GM20000 (cell line): ENCODE data around the gene BAHCC1.

ENCODE experiments used
- DNase-seq: peaks from one replicate; pipeline ENCODE4 v3.0.0; 2012; ENCODE audit warnings: low spot score
- TF ChIP-seq, protein P1 (sequence below): IDR thresholded peaks from 2 replicates; pipeline ENCODE4 v1.5.1; 2012; ENCODE audit warnings: mild to moderate bottlenecking, control low read depth; ENCODE audit errors: extremely low read depth, missing control alignments

Gene BAHCC1

DNA sequence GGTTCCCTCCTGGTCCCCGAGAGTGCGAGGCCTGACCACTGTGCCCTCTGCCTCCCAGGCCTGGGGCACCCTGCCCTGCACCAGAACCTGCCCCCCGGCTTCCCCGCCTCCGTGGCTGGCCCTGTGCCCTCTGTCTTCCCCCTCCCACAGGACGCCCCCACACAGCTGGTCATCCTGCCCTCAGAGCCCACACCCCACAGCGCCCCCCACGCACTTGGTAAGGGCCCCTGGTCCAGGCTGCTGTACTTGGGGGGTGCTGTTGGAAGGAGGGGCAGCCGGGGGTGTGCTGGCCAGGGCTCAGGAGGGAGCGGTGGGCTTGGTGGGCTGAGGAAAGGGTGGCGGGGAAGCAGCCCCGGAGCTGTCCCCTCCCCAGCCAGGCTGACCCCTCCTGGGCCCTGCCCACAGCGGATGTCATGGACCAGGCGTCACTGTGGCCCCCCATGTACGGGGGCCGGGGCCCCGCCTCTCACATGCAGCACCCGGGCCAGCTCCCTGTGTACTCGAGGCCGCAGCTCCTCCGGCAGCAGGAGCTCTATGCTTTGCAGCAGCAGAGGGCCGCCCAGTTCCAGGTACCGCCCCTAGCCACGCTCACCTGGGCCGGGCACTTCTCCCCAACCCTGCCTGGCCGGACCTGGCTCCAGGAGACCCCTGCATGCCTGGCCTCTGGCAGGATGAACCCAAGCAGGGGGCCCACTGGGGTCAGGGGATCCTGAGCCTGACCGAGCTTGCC is 49.5 kb downstream of the BAHCC1 start:
- TF ChIP-seq, protein P1, sequence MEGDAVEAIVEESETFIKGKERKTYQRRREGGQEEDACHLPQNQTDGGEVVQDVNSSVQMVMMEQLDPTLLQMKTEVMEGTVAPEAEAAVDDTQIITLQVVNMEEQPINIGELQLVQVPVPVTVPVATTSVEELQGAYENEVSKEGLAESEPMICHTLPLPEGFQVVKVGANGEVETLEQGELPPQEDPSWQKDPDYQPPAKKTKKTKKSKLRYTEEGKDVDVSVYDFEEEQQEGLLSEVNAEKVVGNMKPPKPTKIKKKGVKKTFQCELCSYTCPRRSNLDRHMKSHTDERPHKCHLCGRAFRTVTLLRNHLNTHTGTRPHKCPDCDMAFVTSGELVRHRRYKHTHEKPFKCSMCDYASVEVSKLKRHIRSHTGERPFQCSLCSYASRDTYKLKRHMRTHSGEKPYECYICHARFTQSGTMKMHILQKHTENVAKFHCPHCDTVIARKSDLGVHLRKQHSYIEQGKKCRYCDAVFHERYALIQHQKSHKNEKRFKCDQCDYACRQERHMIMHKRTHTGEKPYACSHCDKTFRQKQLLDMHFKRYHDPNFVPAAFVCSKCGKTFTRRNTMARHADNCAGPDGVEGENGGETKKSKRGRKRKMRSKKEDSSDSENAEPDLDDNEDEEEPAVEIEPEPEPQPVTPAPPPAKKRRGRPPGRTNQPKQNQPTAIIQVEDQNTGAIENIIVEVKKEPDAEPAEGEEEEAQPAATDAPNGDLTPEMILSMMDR = no peak
- DNase-seq = no peak

DNA sequence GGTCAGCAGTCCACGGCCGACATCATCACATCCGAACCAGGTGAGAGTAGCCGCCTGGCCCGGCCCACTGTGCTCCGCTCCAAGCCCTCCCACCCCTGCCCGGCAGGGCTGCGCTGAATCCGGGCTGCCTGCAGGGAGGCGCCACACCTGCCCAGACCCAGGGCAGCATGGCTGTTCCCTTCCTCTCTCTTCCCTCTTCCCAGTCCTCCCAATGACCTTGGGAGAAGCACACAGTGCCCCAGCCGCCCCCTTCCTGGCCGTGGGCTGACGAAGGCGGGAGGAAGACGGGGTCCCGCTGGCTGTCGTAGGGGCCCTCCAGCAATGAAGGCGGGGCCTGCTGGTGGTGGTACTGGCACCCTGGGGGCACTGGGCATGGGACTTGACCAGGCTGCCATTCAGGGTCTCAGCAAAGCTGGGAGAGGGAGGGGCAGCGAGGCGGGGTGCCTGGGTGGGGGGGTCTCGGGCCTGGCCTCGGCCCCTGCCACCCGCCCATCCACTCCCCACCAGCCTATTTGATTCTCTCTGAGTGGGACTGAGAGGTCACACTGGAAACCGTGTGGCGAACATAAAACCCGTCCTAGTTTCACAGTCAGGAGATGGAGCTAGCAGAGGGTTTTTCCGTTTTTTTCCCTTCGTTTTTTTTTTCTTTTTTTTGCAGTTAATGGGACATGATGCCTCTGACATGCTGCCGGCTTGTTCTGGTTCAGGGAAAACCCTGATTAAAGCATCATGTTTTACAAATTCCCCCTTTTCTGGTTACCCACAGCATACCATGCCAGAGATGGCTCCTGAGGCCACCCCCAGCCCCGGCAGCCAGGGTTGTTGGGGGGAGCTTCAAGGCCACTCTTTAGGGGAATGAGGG is 50.6 kb downstream of the BAHCC1 start:
- DNase-seq = no peak
- TF ChIP-seq, protein P1 = no peak

DNA sequence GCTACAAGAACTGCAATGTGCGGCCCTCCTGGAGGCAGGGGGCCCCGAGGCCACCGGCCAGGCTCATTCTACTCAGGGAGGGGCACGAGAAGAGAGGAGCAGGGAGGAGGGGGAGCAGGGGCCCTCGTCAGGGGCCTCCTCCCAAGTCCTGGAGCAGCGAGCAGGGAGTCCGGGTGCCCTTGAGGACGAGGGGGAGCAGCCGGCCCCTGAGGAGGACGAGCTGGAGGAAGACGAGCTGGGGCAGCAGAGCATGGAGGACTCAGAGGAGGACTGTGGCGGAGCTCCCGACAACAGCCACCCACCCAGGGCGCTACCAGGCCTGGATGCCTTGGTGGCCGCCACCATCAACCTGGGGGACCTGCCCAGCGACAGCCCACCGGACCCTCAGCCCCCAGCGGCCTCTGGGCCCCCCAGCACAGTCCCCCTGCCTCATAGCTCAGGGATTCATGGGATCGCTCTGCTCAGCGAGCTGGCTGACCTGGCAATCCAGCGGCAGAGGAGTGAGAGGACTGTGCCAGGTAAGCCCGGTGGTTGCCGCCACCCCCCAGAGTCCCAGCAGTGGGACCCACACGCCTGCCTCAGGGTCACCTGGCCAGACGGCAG is 52.2 kb downstream of the BAHCC1 start:
- DNase-seq = no peak
- TF ChIP-seq, protein P1 = no peak

DNA sequence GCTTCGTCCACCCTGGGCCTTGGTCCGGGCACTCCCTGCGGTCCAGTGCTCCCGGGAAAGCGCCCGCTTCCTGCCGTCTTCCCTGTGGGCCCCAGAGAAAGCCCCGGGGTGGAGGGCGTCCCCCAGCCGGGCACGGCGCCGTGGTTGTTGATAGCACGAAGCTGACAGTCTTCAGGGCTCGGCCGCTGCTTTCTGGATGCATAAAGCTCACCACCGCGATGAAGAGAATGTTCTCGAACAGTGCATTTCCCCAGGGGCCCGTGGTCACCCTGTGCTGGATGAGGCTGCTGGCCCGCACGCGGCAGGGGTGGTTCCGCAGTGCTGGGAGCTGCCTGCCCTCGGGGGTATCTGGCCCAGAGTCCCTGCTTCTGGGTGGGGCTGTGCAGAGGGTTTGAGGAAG is 53.2 kb downstream of the BAHCC1 start:
- DNase-seq = no peak
- TF ChIP-seq, protein P1 = no peak

DNA sequence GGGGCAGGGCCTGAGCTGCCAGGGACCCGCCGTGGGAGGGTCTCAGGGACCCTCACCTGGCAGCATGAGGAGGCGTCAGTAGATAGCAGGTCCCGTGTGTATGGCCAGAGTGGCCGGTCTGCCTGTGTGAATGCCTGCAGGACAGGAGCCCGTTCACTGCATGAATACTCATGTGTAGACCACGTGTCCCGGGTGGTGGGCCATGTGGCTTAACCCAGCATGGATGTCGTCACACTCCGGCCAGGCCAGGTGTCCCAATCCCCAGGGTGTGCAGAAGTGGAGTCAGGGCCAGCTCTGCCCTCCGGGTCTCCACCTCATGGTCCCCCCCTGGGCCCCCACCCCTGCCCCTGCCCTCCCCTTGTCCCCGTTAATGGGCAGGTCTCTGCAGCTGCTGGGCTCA is 53.7 kb downstream of the BAHCC1 start:
- no peak for DNase-seq
- TF ChIP-seq, protein P1 = no peak

DNA sequence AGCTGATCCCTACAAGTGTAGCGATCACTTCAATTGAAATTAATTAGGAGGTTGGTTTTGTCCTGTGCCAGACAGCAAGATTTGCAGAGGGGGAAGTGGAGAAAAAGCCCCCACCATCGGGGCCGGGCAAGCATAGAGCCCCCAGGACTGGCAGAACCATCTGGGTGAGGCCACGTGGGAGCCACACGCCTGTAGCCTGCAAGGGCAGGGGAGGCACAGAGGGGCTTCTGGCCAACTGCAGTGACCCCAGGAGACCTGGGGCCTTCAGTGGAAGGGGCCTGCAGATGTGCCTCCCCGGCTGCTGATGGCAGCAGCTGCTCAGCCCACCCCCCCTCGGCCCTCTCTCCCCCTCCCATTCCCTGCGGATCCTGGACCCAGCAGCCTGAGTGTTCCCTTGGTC is 54.1 kb downstream of the BAHCC1 start:
- TF ChIP-seq, protein P1 = no peak
- no peak for DNase-seq

DNA sequence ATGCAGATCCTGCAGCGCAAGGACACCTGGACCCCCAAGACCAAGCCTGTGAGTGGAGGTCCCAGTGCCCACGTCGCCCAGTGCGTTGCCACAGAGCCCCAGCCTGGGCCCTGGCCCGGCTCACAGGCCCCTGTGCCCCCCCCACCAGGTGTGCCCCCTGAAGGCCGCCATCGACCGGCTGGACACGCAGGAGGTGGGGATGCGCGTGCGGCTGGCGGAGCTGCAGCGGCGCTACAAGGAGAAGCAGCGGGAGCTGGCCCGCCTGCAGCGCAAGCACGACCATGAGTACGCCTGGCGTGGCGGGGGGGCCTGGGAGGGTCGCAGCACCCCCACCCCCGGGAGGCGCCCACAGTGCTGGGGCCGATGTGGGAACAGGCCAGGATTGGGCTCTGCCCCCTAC is 56.6 kb downstream of the BAHCC1 start:
- no peak for DNase-seq
- TF ChIP-seq, protein P1 = no peak
